HG03066 (cell line): Measurements from ENCODE around the gene MAML2.
"Not testable (repeated sequence)": the region's sequence is repeated elsewhere in the genome, so short reads cannot be mapped to it uniquely, and the experiment has no call there.

Experiments used
- ATAC-seq: cut with Tn5 transposase; IDR thresholded peaks from one replicate; pipeline ENCODE4 v1.9.1; 2021; ENCODE audit warnings: low read depth; ENCODE audit not compliant: unreplicated experiment

Gene MAML2

GRCh38 chr11:96272529-96273222, 70.3 kb downstream of the MAML2 start:
- no peak for ATAC-seq

GRCh38 chr11:96271777-96272176, 71.2 kb downstream of the MAML2 start:
- ATAC-seq: no peak

GRCh38 chr11:96271352-96271751, 71.6 kb downstream of the MAML2 start:
- not testable (repeated sequence) for ATAC-seq

- ATAC-seq: not testable (repeated sequence)
Observed at GRCh38 chr11:96268527-96268926, 74.5 kb downstream of the MAML2 start.

- peak; percentile 97 for ATAC-seq
Observed at GRCh38 chr11:96267496-96268032, 75.4 kb downstream of the MAML2 start.

- no peak for ATAC-seq
Observed at GRCh38 chr11:96267001-96267495, 75.9 kb downstream of the MAML2 start.

- no peak for ATAC-seq
Observed at GRCh38 chr11:96265972-96266371, 77.0 kb downstream of the MAML2 start.

GRCh38 chr11:96265220-96265737, 77.7 kb downstream of the MAML2 start:
- no peak for ATAC-seq

GRCh38 chr11:96264364-96264763, 78.6 kb downstream of the MAML2 start:
- no peak for ATAC-seq

GRCh38 chr11:96263238-96263763, 79.7 kb downstream of the MAML2 start:
- ATAC-seq: no peak

- no peak for ATAC-seq
Observed at GRCh38 chr11:96260532-96260931, 82.5 kb downstream of the MAML2 start.

- no peak for ATAC-seq
Observed at GRCh38 chr11:96260067-96260511, 82.9 kb downstream of the MAML2 start.

- ATAC-seq: no peak
Observed at GRCh38 chr11:96259134-96259830, 83.7 kb downstream of the MAML2 start.

GRCh38 chr11:96257972-96258934, 84.7 kb downstream of the MAML2 start:
- ATAC-seq: peak; percentile 63

GRCh38 chr11:96257036-96257435, 86.0 kb downstream of the MAML2 start:
- ATAC-seq: no peak

GRCh38 chr11:96256215-96257011, 86.6 kb downstream of the MAML2 start:
- no peak for ATAC-seq

GRCh38 chr11:96254854-96255253, 88.1 kb downstream of the MAML2 start:
- no peak for ATAC-seq

- ATAC-seq: peak; percentile 57
Observed at GRCh38 chr11:96254087-96254486, 88.9 kb downstream of the MAML2 start.
